CD4-positive, alpha-beta T cell treated with Interleukin-1 beta for 1 hour (primary cell): Measurements from ENCODE around the gene TMEM126A.
A peak's percentile ranks its signal among the peaks of the same experiment; 100 is the strongest.

ENCODE experiments used
- DNase-seq, 2 donors: peaks; one replicate each; pipeline ENCODE4 v3.0.0-alpha.2; 2020 to 2022

The TMEM126A gene

GRCh38 chr11:85698195-85698594 lies 50.4 kb downstream of the TMEM126A start:
- DNase-seq = no peak

GRCh38 chr11:85699957-85700741 lies 52.4 kb downstream of the TMEM126A start:
- DNase-seq = peak in 1 of 2 donors; percentile 27

GRCh38 chr11:85704967-85705366 lies 57.2 kb downstream of the TMEM126A start:
- no peak for DNase-seq

GRCh38 chr11:85705800-85706199 lies 58.0 kb downstream of the TMEM126A start:
- no peak for DNase-seq
